Coronary artery (tissue), 2 donors: ENCODE data around the gene SLIT3.
A peak's percentile ranks its signal among the peaks of the same experiment; 100 is the strongest.

Source experiments
- DNase-seq: peaks from one replicate; pipeline ENCODE4 v3.0.0-alpha.2; 2017; ENCODE audit warnings: low spot score
- H3K27ac ChIP-seq, 2 donors: fragments of 200-600 bp; sonication (generic); one replicate each; pipeline ENCODE4 v1.5.1; 2016 to 2019
- H3K4me3 ChIP-seq: fragments of 200-600 bp; sonication (generic); 2 replicates; pipeline ENCODE4 v1.5.1; 2016; ENCODE audit warnings: mild to moderate bottlenecking, moderate library complexity
- CTCF ChIP-seq: fragments of 200-600 bp; sonication (generic); IDR thresholded peaks from one replicate; pipeline ENCODE4 v1.5.1; 2019; ENCODE audit warnings: antibody characterized with exemption

SLIT3 gene

GRCh38 chr5:168946363-168946762 is 354.6 kb downstream of the SLIT3 start:
- Histone ChIP-seq H3K27ac (peak overlapping the region in 1 of 2 donors; percentile 58), H3K4me3 (no peak overlapping the region)
- TF ChIP-seq CTCF: no peak
- DNase-seq: no peak

GRCh38 chr5:168944004-168944403 is 356.9 kb downstream of the SLIT3 start:
- no peak for DNase-seq
- Histone ChIP-seq H3K27ac (no peak overlapping the region), H3K4me3 (no peak overlapping the region)
- no peak for TF ChIP-seq CTCF

GRCh38 chr5:168943091-168943884 is 357.7 kb downstream of the SLIT3 start:
- H3K4me3 ChIP-seq: no peak overlapping the region
- DNase-seq: no peak
- TF ChIP-seq CTCF: no peak
- H3K27ac ChIP-seq: no peak overlapping the region

- H3K4me3 ChIP-seq: no peak overlapping the region
- no peak overlapping the region for H3K27ac ChIP-seq
- TF ChIP-seq CTCF: no peak
- no peak for DNase-seq
Observed at GRCh38 chr5:168941901-168942300, 359.0 kb downstream of the SLIT3 start.

GRCh38 chr5:168940712-168941111 is 360.2 kb downstream of the SLIT3 start:
- no peak for DNase-seq
- no peak overlapping the region for H3K4me3 ChIP-seq
- no peak overlapping the region for H3K27ac ChIP-seq
- TF ChIP-seq CTCF: no peak

- no peak for TF ChIP-seq CTCF
- no peak for DNase-seq
Observed at GRCh38 chr5:168939887-168940544, 360.9 kb downstream of the SLIT3 start.

More at GRCh38 chr5:168939887-168940544, 360.9 kb downstream of the SLIT3 start:
- H3K27ac ChIP-seq: no peak overlapping the region
- H3K4me3 ChIP-seq: no peak overlapping the region
